ENCODE data around the gene KIAA1755.

- TF ChIP-seq CTCF (IDR thresholded peaks at IDR 0.05 in 8 of 11, conservative IDR thresholded peaks at IDR 0.05 in 3 of 11): no peak
- no peak for TF ChIP-seq POLR2A (IDR thresholded peaks at IDR 0.05)
These were observed 62.9 kb downstream of the KIAA1755 start for GRCh38 chr20:38197619-38198018.

Measured in spleen (tissue), 7 donors.